Endothelial cell of umbilical vein (primary cell): ENCODE measurements around the gene DLGAP4. TPM values are rescaled to one million over a fixed set of nuclear protein-coding genes. Genes with fewer than 3 reads are reported as not detected.

Experiments used
- BruUV-seq: library from RNA; stranded (reverse); fragments of 400-500 nt; replicated peaks from 2 replicates; lab custom pipeline; 2021; lab: Mats Ljungman, UMichigan
- CTCF ChIA-PET: fragments of 300-600, 350-600 bp; sonication (Branson Sonifier 250); formaldehyde crosslinking; loops from one replicate; lab custom pipeline; 2021; ENCODE audit warnings: antibody characterized with exemption, inconsistent platforms; lab: Charles Lee
- POLR2A ChIA-PET: fragments of 300-600, 350-600 bp; sonication (Branson Sonifier 250); formaldehyde crosslinking; loops from one replicate; lab custom pipeline; 2021; ENCODE audit warnings: antibody characterized with exemption, inconsistent platforms; lab: Charles Lee
- DNase-seq: peaks from one replicate; pipeline ENCODE4 v3.0.0-alpha.2; 2011; ENCODE audit warnings: low read depth, low spot score
- FAIRE-seq: peaks from 2 replicates; lab custom pipeline; 2011; peaks lifted over from hg19 to GRCh38; lab: Jason Lieb, UNC
- H2AFZ ChIP-seq: 2 replicates; pipeline ENCODE4 v1.6.0; 2012; ENCODE audit warnings: low read depth, low read length, control low read depth, inconsistent platforms
- H3K27ac ChIP-seq: 2 replicates; pipeline ENCODE4 v1.5.1; 2011; ENCODE audit warnings: low read depth, mild to moderate bottlenecking, control low read depth, low read length, moderate library complexity; ENCODE audit not compliant: insufficient read depth
- H3K27me3 ChIP-seq, 2 experiments: 2 replicates each; pipeline versions ENCODE4 v1.6.0 to v1.6.1; 2011; ENCODE audit warnings: low read length in 2 of 2, mixed read lengths in 1 of 2; ENCODE audit not compliant: control insufficient read depth in 2 of 2, insufficient read depth in 2 of 2
- H3K36me3 ChIP-seq, 2 experiments: 2 replicates in 1 of 2; 3 replicates in 1 of 2; pipeline ENCODE4 v1.5.1; 2011; ENCODE audit warnings: low read length in 2 of 2, mild to moderate bottlenecking in 1 of 2, moderate library complexity in 1 of 2; ENCODE audit not compliant: control insufficient read depth in 2 of 2, insufficient read depth in 2 of 2; ENCODE audit errors: extremely low read depth in 1 of 2
- H3K4me1 ChIP-seq: 3 replicates; pipeline ENCODE4 v1.5.1; 2011; ENCODE audit warnings: mild to moderate bottlenecking, low read length; ENCODE audit not compliant: control insufficient read depth, insufficient read depth; ENCODE audit errors: extremely low read depth
- H3K4me2 ChIP-seq: 2 replicates; pipeline ENCODE4 v1.6.1; 2011; ENCODE audit warnings: low read length, control low read depth, mixed read lengths; ENCODE audit not compliant: insufficient read depth
- H3K4me3 ChIP-seq, 3 experiments: fragments of 200-600 bp in 1 of 3; sonication (generic), shearing (Covaris generic) in 1 of 3; replicated peaks in 1 of 3; 2 replicates each; pipeline ENCODE4 v1.5.1; 2011 to 2016; ENCODE audit warnings: control low read depth in 3 of 3, low read length in 3 of 3, mild to moderate bottlenecking in 2 of 3, inconsistent platforms in 1 of 3, low read depth in 1 of 3, moderate library complexity in 1 of 3; ENCODE audit not compliant: insufficient read depth in 1 of 3
- H3K79me2 ChIP-seq: 2 replicates; pipeline ENCODE4 v1.6.0; 2012; ENCODE audit warnings: low read length, inconsistent platforms; ENCODE audit not compliant: control insufficient read depth, insufficient read depth
- H3K9ac ChIP-seq: replicated peaks from 2 replicates; pipeline ENCODE3; 2011; ENCODE audit warnings: low read length, control low read depth; ENCODE audit not compliant: insufficient read depth; ENCODE audit errors: extremely low read depth
- H3K9me1 ChIP-seq: replicated peaks from 3 replicates; pipeline ENCODE4 v1.6.0; 2011; ENCODE audit warnings: mild to moderate bottlenecking, low read length; ENCODE audit not compliant: control insufficient read depth, insufficient read depth; ENCODE audit errors: extremely low read depth
- H3K9me3 ChIP-seq: replicated peaks from 2 replicates; pipeline ENCODE4 v1.5.1; 2012; ENCODE audit warnings: low read length, inconsistent platforms; ENCODE audit not compliant: control insufficient read depth, insufficient read depth
- H4K20me1 ChIP-seq: replicated peaks from 2 replicates; pipeline ENCODE3; 2011; ENCODE audit warnings: mild to moderate bottlenecking, low read length; ENCODE audit not compliant: control insufficient read depth, insufficient read depth; ENCODE audit errors: extremely low read depth
- EZH2 ChIP-seq: IDR thresholded peaks from 2 replicates; pipeline ENCODE4 v1.6.1; 2012; ENCODE audit warnings: borderline replicate concordance, low read depth, mild to moderate bottlenecking, moderate library complexity, low read length, inconsistent platforms; ENCODE audit not compliant: severe bottlenecking
- FOS ChIP-seq: IDR thresholded peaks from 2 replicates; pipeline ENCODE4 v1.6.1; 2011; ENCODE audit warnings: mild to moderate bottlenecking, low read length, moderate library complexity, borderline replicate concordance; ENCODE audit not compliant: insufficient read depth
- GATA2 ChIP-seq: IDR thresholded peaks from 2 replicates; pipeline ENCODE4 v1.7.0; 2011; ENCODE audit warnings: low read depth, mild to moderate bottlenecking, moderate library complexity, mixed read lengths, low read length; ENCODE audit not compliant: insufficient read length, insufficient read depth
- JUN ChIP-seq: IDR thresholded peaks from 2 replicates; pipeline ENCODE4 v1.6.1; 2011; ENCODE audit warnings: borderline replicate concordance, low read depth; ENCODE audit not compliant: insufficient read length, insufficient read depth
- MYC ChIP-seq: IDR thresholded peaks from one replicate; pipeline ENCODE4 v1.6.1; 2011; ENCODE audit warnings: mild to moderate bottlenecking, low read depth, low read length
- POLR2A ChIP-seq: IDR thresholded peaks from 2 replicates; pipeline ENCODE4 v1.6.1; 2012; ENCODE audit warnings: low read depth, mild to moderate bottlenecking, control low read depth, low read length
- POLR2AphosphoS5 ChIP-seq: IDR thresholded peaks from 2 replicates; pipeline ENCODE4 v1.6.1; 2012; ENCODE audit warnings: low read depth, mild to moderate bottlenecking, control low read depth, low read length, moderate library complexity; ENCODE audit not compliant: insufficient read depth
- dilution Hi-C: fragments of 300-500 bp; cut with MboI; formaldehyde crosslinking; loops from one replicate; pipeline ENCODE4 v1.15.0; 2019; ENCODE audit warnings: low sequenced_read_pairs; ENCODE audit not compliant: extremely low pct_ligation_motif_present
- intact Hi-C: fragments of 100-400 bp; cut with micrococcal nuclease; formaldehyde crosslinking; loops from one replicate; pipeline ENCODE4 v1.10.0; 2022
- polyA plus RNA-seq, 4 experiments: library from polyadenylated mRNA; depleted of rRNA in 3 of 4; stranded (reverse) in 3 of 4; unstranded in 1 of 4; fragments of >200 nt; gene quantifications; 2 replicates each; pipeline versions ENCODE4 v1.2.1 to v1.2.3, GENCODE V29; 2011 to 2012; ENCODE audit warnings: missing spikeins in 1 of 4
- total RNA-seq: library from RNA; stranded (reverse); gene quantifications from 2 replicates; pipeline ENCODE4 v1.2.3, GENCODE V29; 2021
- TF ChIP-seq, protein P1 (sequence below): IDR thresholded peaks from 2 replicates; pipeline ENCODE4 v1.6.1; 2011; ENCODE audit not compliant: insufficient read depth, insufficient read length
- TF ChIP-seq, protein P2 (sequence below), 2 donors: IDR thresholded peaks; 1 replicate in 1 of 2; 2 replicates in 1 of 2; pipeline ENCODE4 v1.5.1; 2011; ENCODE audit warnings: low read length in 2 of 2, mild to moderate bottlenecking in 2 of 2, moderate library complexity in 2 of 2, control low read depth in 1 of 2, inconsistent platforms in 1 of 2, low read depth in 1 of 2; ENCODE audit not compliant: insufficient read depth in 1 of 2; ENCODE audit errors: extremely low read depth in 1 of 2

The DLGAP4 gene
- total and polyA plus RNA-seq, 2 donors (not counting 3 experiments of a cell fraction or from before 2014, with no cell fraction given): 57.5 to 125 TPM

DNA sequence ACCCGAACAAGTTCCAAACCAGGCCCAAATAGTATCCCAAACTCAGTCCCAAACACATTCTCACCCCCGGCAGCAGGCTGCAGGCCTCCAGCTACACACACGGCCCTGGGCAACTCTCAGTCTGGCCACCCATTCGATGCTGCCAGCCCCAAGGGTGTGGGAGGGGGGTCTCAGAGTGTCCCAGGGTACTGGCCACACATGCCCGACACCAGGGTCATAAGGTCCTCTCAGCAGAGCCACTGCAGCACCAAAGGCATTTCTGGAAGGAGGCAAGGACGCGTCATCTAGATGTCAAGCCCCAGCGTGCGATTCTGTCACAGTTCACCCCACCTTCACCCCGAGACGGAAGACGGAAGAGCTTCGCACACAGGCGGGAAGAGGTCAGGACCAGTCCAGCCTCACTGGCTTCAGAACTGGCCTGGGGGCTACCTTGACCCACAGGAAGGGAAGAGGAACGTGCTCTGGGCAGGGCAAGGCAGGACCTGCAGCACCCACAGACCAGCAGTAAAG, 244.7 kb downstream of the DLGAP4 start:
- TF ChIP-seq JUN (no peak), POLR2A (no peak), POLR2AphosphoS5 (no peak), GATA2 (no peak), EZH2 (no peak), MYC (no peak), FOS (no peak)
- TF ChIP-seq, protein P1, sequence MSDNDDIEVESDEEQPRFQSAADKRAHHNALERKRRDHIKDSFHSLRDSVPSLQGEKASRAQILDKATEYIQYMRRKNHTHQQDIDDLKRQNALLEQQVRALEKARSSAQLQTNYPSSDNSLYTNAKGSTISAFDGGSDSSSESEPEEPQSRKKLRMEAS: no peak
- TF ChIP-seq, protein P2, sequence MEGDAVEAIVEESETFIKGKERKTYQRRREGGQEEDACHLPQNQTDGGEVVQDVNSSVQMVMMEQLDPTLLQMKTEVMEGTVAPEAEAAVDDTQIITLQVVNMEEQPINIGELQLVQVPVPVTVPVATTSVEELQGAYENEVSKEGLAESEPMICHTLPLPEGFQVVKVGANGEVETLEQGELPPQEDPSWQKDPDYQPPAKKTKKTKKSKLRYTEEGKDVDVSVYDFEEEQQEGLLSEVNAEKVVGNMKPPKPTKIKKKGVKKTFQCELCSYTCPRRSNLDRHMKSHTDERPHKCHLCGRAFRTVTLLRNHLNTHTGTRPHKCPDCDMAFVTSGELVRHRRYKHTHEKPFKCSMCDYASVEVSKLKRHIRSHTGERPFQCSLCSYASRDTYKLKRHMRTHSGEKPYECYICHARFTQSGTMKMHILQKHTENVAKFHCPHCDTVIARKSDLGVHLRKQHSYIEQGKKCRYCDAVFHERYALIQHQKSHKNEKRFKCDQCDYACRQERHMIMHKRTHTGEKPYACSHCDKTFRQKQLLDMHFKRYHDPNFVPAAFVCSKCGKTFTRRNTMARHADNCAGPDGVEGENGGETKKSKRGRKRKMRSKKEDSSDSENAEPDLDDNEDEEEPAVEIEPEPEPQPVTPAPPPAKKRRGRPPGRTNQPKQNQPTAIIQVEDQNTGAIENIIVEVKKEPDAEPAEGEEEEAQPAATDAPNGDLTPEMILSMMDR (IDR thresholded peaks at IDR 0.05; ENCODE audit: extremely low read depth in 1 of 2, insufficient read depth in 1 of 2, low read depth in 1 of 2, low read length in 2 of 2): no peak
- Histone ChIP-seq H3K79me2 (no peaks in the 10 kb centered on the region), H3K4me2 (no peak overlapping the region), H3K9me3 (no peaks in the 10 kb centered on the region), H2AFZ (no peak overlapping the region), H3K36me3 (peaks cover 0 to 5% of the 10 kb centered on the region in 2 experiments), H4K20me1 (no peaks in the 10 kb centered on the region), H3K4me3 (no peak overlapping the region), H3K27ac (no peak overlapping the region), H3K27me3 (no peaks in the 10 kb centered on the region), H3K4me1 (no peaks in the 10 kb centered on the region), H3K9ac (no peak overlapping the region), H3K9me1 (no peaks in the 10 kb centered on the region)
- BruUV-seq: no TSS peak
- dilution Hi-C loops (no loop called here), intact Hi-C loops (loop anchor here (10.0 kb wide), 1 partner anchor 314 kb away; a partner anchor contains a TSS)
- ChIA-PET CTCF (interaction anchor here (1.0 kb wide), 1 partner anchor 55 kb away, joined by 5 read pairs; the partner anchor contains the start of gene RAB5IF), POLR2A (no interaction called here)
- no peak for DNase-seq
- FAIRE-seq: no peak
